HepG2 (cell line): ENCODE measurements around the gene GRIA3.

Experiments used
- HDAC6 ChIP-seq: fragments of 200-600 bp; sonication (generic); IDR thresholded peaks from 2 replicates; pipeline ENCODE4 v1.7.0; 2017; ENCODE audit warnings: mild to moderate bottlenecking, antibody characterized with exemption, low read length, low read depth
- HOXD1 ChIP-seq: sonication (generic); formaldehyde crosslinking; IDR thresholded peaks from 2 replicates; pipeline ENCODE4 v1.5.0; 2020; ENCODE audit warnings: missing genetic modification reagents
- NFE2 ChIP-seq: sonication (generic); formaldehyde crosslinking; IDR thresholded peaks from 2 replicates; pipeline ENCODE4 v1.4.0; 2020; ENCODE audit warnings: missing genetic modification reagents
- NR2F2 ChIP-seq: IDR thresholded peaks from 2 replicates; pipeline ENCODE4 v1.6.1; 2012; ENCODE audit warnings: low read depth, inconsistent platforms, borderline replicate concordance
- TARDBP ChIP-seq: sonication (generic); formaldehyde crosslinking; IDR thresholded peaks from 2 replicates; pipeline ENCODE4 v1.8.0; 2022; ENCODE audit warnings: mild to moderate bottlenecking, missing genetic modification reagents
- TCF12 ChIP-seq, 2 experiments: fragments of 450-650 bp in 1 of 2; sonication (generic) in 1 of 2; formaldehyde crosslinking in 1 of 2; IDR thresholded peaks; 2 replicates each; pipeline versions ENCODE4 v1.6.1 to v1.8.0; 2017 to 2022; ENCODE audit warnings: antibody characterized with exemption in 1 of 2, mild to moderate bottlenecking in 1 of 2, missing genetic modification reagents in 1 of 2, moderate library complexity in 1 of 2
- ZNF549 ChIP-seq: sonication (generic); formaldehyde crosslinking; IDR thresholded peaks from 2 replicates; pipeline ENCODE4 v1.5.0; 2020; ENCODE audit warnings: missing genetic modification reagents
- ZNF672 ChIP-seq: sonication (generic); formaldehyde crosslinking; IDR thresholded peaks from 2 replicates; pipeline ENCODE4 v1.8.1; 2022; ENCODE audit warnings: missing genetic modification reagents
- TF ChIP-seq, protein P1 (sequence below): sonication (generic); formaldehyde crosslinking; IDR thresholded peaks from 2 replicates; pipeline ENCODE4 v1.4.0; 2020; ENCODE audit warnings: missing genetic modification reagents
- TF ChIP-seq, protein P2 (sequence below): IDR thresholded peaks from 2 replicates; pipeline ENCODE4 v1.6.1; 2012; ENCODE audit warnings: inconsistent platforms
- TF ChIP-seq, protein P3 (sequence below): sonication (generic); formaldehyde crosslinking; conservative IDR thresholded peaks from 2 replicates; pipeline ENCODE4 v1.4.0; 2020; ENCODE audit warnings: missing genetic modification reagents
- TF ChIP-seq, protein P4 (sequence below): fragments of 450-650 bp; IDR thresholded peaks from 2 replicates; pipeline ENCODE4 v1.6.1; 2016

DNA sequence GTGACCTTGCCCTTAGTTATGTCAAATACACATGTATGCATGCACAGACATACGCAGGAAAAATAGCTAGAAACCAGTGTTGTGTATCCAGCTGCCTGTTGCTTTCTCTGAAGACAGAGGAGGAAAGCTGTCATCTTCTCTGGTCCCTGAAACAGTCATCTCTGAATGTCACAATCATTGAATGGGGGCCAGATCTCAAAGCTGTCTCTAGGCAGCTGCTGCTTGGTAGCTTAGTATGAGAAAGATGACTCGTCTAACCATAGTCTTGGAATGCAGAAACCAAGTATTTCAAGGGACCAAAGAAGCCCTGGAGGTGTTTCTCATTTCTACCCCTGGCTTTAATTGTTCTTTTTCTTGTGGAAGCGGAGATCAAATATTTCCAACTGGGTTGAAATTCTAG is 4.0 kb downstream of the GRIA3 start:
- TF ChIP-seq NR2F2 (no peak), ZNF672 (no peak), HOXD1 (CRISPR knock-in tag) (no peak), TARDBP (CRISPR knock-in tag) (no peak), ZNF549 (CRISPR knock-in tag) (no peak), NFE2 (CRISPR knock-in tag) (no peak), TCF12 (IDR thresholded peaks at IDR 0.05) (no peak), TCF12 (CRISPR knock-in tag; IDR thresholded peaks at IDR 0.05) (no peak), HDAC6 (no peak)
- TF ChIP-seq, protein P1, sequence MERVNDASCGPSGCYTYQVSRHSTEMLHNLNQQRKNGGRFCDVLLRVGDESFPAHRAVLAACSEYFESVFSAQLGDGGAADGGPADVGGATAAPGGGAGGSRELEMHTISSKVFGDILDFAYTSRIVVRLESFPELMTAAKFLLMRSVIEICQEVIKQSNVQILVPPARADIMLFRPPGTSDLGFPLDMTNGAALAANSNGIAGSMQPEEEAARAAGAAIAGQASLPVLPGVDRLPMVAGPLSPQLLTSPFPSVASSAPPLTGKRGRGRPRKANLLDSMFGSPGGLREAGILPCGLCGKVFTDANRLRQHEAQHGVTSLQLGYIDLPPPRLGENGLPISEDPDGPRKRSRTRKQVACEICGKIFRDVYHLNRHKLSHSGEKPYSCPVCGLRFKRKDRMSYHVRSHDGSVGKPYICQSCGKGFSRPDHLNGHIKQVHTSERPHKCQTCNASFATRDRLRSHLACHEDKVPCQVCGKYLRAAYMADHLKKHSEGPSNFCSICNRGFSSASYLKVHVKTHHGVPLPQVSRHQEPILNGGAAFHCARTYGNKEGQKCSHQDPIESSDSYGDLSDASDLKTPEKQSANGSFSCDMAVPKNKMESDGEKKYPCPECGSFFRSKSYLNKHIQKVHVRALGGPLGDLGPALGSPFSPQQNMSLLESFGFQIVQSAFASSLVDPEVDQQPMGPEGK (CRISPR knock-in tag), result no peak
- TF ChIP-seq, protein P2, sequence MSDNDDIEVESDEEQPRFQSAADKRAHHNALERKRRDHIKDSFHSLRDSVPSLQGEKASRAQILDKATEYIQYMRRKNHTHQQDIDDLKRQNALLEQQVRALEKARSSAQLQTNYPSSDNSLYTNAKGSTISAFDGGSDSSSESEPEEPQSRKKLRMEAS, result no peak
- TF ChIP-seq, protein P3, sequence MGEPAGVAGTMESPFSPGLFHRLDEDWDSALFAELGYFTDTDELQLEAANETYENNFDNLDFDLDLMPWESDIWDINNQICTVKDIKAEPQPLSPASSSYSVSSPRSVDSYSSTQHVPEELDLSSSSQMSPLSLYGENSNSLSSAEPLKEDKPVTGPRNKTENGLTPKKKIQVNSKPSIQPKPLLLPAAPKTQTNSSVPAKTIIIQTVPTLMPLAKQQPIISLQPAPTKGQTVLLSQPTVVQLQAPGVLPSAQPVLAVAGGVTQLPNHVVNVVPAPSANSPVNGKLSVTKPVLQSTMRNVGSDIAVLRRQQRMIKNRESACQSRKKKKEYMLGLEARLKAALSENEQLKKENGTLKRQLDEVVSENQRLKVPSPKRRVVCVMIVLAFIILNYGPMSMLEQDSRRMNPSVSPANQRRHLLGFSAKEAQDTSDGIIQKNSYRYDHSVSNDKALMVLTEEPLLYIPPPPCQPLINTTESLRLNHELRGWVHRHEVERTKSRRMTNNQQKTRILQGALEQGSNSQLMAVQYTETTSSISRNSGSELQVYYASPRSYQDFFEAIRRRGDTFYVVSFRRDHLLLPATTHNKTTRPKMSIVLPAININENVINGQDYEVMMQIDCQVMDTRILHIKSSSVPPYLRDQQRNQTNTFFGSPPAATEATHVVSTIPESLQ, result no peak
- TF ChIP-seq, protein P4, sequence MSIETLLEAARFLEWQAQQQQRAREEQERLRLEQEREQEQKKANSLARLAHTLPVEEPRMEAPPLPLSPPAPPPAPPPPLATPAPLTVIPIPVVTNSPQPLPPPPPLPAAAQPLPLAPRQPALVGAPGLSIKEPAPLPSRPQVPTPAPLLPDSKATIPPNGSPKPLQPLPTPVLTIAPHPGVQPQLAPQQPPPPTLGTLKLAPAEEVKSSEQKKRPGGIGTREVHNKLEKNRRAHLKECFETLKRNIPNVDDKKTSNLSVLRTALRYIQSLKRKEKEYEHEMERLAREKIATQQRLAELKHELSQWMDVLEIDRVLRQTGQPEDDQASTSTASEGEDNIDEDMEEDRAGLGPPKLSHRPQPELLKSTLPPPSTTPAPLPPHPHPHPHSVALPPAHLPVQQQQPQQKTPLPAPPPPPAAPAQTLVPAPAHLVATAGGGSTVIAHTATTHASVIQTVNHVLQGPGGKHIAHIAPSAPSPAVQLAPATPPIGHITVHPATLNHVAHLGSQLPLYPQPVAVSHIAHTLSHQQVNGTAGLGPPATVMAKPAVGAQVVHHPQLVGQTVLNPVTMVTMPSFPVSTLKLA, result no peak
